NCI-H2196 treated with DMSO at 0.1 percent for 48 hours (cell line): ENCODE measurements around the gene BTBD2.

Experiments
- DNase-seq: peaks from one replicate; lab custom pipeline; 2025; ENCODE audit not compliant: unreplicated experiment; lab: John Stamatoyannopoulos, UW

The BTBD2 gene

GRCh38 chr19:1987197-1988187 lies 28.0 kb downstream of the BTBD2 start:
- DNase-seq: no peak

GRCh38 chr19:1986357-1987162 lies 29.0 kb downstream of the BTBD2 start:
- no peak for DNase-seq

- DNase-seq: no peak
These were observed 29.7 kb downstream of the BTBD2 start for GRCh38 chr19:1985588-1986356.

GRCh38 chr19:1984357-1984756 lies 31.2 kb downstream of the BTBD2 start:
- DNase-seq: no peak

- no peak for DNase-seq
These were observed 34.3 kb downstream of the BTBD2 start for GRCh38 chr19:1981253-1981652.

GRCh38 chr19:1980809-1981181 lies 34.7 kb downstream of the BTBD2 start:
- DNase-seq: no peak

- no peak for DNase-seq
These were observed 35.3 kb downstream of the BTBD2 start for GRCh38 chr19:1980091-1980808.

GRCh38 chr19:1979642-1980041 lies 35.9 kb downstream of the BTBD2 start:
- no peak for DNase-seq

- no peak for DNase-seq
These were observed 36.5 kb downstream of the BTBD2 start for GRCh38 chr19:1979017-1979416.

GRCh38 chr19:1978346-1978894 lies 37.1 kb downstream of the BTBD2 start:
- no peak for DNase-seq

- no peak for DNase-seq
These were observed 38.4 kb downstream of the BTBD2 start for GRCh38 chr19:1977120-1977519.

GRCh38 chr19:1975162-1975480 lies 40.4 kb downstream of the BTBD2 start:
- DNase-seq: no peak

- DNase-seq: no peak
These were observed 40.9 kb downstream of the BTBD2 start for GRCh38 chr19:1974381-1975161.

- no peak for DNase-seq
These were observed 44.6 kb downstream of the BTBD2 start for GRCh38 chr19:1970806-1971502.

GRCh38 chr19:1970003-1970805 lies 45.3 kb downstream of the BTBD2 start:
- DNase-seq: no peak

GRCh38 chr19:1969176-1970002 lies 46.1 kb downstream of the BTBD2 start:
- no peak for DNase-seq
